ENCODE results near the gene PRKN.

GRCh38 chr6:162156146-162156545 lies 571.4 kb downstream of the PRKN start:
- no peak for TF ChIP-seq CTCF (IDR thresholded peaks at IDR 0.05)
- no peak for TF ChIP-seq ZFX (IDR thresholded peaks at IDR 0.05; ENCODE audit: borderline replicate concordance)

Measured in 22Rv1 (cell line).